ENCODE data around the gene AGGF1.

Gene AGGF1

GRCh38 chr5:77008413-77008812, 21.8 kb upstream of the AGGF1 start:
- no peaks in the 10 kb centered on the region for H3K4me1 Mint-ChIP-seq
- no peak overlapping the region for H3K27ac Mint-ChIP-seq
- no peak overlapping the region for H3K4me3 Mint-ChIP-seq
- TF ChIP-seq, protein P1, sequence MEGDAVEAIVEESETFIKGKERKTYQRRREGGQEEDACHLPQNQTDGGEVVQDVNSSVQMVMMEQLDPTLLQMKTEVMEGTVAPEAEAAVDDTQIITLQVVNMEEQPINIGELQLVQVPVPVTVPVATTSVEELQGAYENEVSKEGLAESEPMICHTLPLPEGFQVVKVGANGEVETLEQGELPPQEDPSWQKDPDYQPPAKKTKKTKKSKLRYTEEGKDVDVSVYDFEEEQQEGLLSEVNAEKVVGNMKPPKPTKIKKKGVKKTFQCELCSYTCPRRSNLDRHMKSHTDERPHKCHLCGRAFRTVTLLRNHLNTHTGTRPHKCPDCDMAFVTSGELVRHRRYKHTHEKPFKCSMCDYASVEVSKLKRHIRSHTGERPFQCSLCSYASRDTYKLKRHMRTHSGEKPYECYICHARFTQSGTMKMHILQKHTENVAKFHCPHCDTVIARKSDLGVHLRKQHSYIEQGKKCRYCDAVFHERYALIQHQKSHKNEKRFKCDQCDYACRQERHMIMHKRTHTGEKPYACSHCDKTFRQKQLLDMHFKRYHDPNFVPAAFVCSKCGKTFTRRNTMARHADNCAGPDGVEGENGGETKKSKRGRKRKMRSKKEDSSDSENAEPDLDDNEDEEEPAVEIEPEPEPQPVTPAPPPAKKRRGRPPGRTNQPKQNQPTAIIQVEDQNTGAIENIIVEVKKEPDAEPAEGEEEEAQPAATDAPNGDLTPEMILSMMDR (IDR thresholded peaks at IDR 0.05): no peak
- H3K9me3 Mint-ChIP-seq: peaks cover 20% of the 10 kb centered on the region
- H3K27me3 Mint-ChIP-seq (ENCODE audit: low read depth, poor library complexity): peaks cover 3% of the 10 kb centered on the region
- H3K36me3 Mint-ChIP-seq (ENCODE audit: low read depth): no peaks in the 10 kb centered on the region
- no peak for DNase-seq

GRCh38 chr5:77010243-77010642, 20.0 kb upstream of the AGGF1 start:
- DNase-seq: no peak
- Mint-ChIP-seq H3K4me3 (no peak overlapping the region), H3K36me3 (ENCODE audit: low read depth) (no peaks in the 10 kb centered on the region), H3K27ac (no peak overlapping the region), H3K27me3 (ENCODE audit: low read depth, poor library complexity) (peaks cover 6% of the 10 kb centered on the region), H3K9me3 (peaks cover 20% of the 10 kb centered on the region), H3K4me1 (no peaks in the 10 kb centered on the region)
- TF ChIP-seq, protein P1 (IDR thresholded peaks at IDR 0.05): no peak

DNA sequence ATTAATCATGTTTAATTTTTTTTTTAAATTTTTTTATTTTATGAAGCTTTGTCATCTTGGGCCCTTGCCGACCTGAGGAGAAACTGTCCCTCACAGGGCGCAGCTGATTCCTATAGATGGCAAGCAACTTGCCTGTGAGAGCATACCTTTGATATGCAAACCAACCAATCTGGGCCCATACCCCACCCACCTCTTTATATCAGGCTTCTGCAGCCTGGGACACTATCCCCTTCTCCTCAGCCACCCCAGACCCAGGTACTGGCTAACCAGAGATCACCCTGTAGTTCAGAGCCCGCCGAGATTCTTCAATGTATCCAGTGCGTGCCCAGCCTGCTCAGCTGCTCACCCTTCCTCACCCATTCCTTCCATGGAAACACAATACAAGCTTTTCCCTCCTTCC, 18.7 kb upstream of the AGGF1 start:
- Mint-ChIP-seq H3K4me1 (no peaks in the 10 kb centered on the region), H3K27me3 (ENCODE audit: low read depth, poor library complexity) (peaks cover 6% of the 10 kb centered on the region), H3K9me3 (peaks cover 20% of the 10 kb centered on the region), H3K4me3 (no peak overlapping the region), H3K36me3 (ENCODE audit: low read depth) (no peaks in the 10 kb centered on the region), H3K27ac (no peak overlapping the region)
- TF ChIP-seq, protein P1 (IDR thresholded peaks at IDR 0.05): no peak
- no peak for DNase-seq

DNA sequence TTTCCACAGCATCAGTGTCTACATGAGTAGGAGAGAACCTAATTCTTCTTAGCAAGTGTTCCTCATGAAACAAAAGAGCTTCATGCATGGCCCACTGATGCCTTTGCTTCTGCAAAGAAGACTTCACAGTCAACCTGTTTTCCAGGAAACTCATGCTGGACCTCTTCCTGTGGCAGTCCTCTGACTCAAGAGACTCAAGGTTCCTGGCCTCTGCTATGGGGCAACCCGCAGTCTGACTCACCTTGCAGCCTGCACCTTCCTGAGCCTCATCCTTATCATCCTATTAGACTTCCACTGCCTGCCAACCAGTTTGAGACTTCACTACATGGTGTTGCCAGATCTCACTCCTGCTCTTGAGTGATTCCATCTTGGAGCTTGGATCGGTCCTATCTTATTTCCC, 17.6 kb upstream of the AGGF1 start:
- TF ChIP-seq, protein P1 (IDR thresholded peaks at IDR 0.05): no peak
- Mint-ChIP-seq H3K27me3 (ENCODE audit: low read depth, poor library complexity) (peaks cover 11% of the 10 kb centered on the region), H3K27ac (no peak overlapping the region), H3K36me3 (ENCODE audit: low read depth) (no peaks in the 10 kb centered on the region), H3K9me3 (peaks cover 12% of the 10 kb centered on the region), H3K4me1 (no peaks in the 10 kb centered on the region), H3K4me3 (no peak overlapping the region)
- no peak for DNase-seq

- no peaks in the 10 kb centered on the region for H3K4me1 Mint-ChIP-seq
- no peak for DNase-seq
- no peaks in the 10 kb centered on the region for H3K9me3 Mint-ChIP-seq
- H3K4me3 Mint-ChIP-seq: no peak overlapping the region
- no peaks in the 10 kb centered on the region for H3K36me3 Mint-ChIP-seq (ENCODE audit: low read depth)
- peaks cover 17% of the 10 kb centered on the region for H3K27me3 Mint-ChIP-seq (ENCODE audit: low read depth, poor library complexity)
- TF ChIP-seq, protein P1 (IDR thresholded peaks at IDR 0.05): peak; percentile 25
- H3K27ac Mint-ChIP-seq: no peak overlapping the region
Observed at GRCh38 chr5:77015938-77016569, 14.2 kb upstream of the AGGF1 start.

GRCh38 chr5:77016962-77017361, 13.2 kb upstream of the AGGF1 start:
- H3K4me3 Mint-ChIP-seq: no peak overlapping the region
- DNase-seq: no peak
- H3K4me1 Mint-ChIP-seq: no peaks in the 10 kb centered on the region
- TF ChIP-seq, protein P1 (IDR thresholded peaks at IDR 0.05): no peak
- H3K27me3 Mint-ChIP-seq (ENCODE audit: low read depth, poor library complexity): peaks cover 17% of the 10 kb centered on the region
- peaks cover 5% of the 10 kb centered on the region for H3K9me3 Mint-ChIP-seq
- no peak overlapping the region for H3K27ac Mint-ChIP-seq
- H3K36me3 Mint-ChIP-seq (ENCODE audit: low read depth): no peaks in the 10 kb centered on the region

Measured in nephron progenitor cell (in vitro differentiated cells).